ENCODE data around the gene CWC22. TPM values are rescaled to one million over a fixed set of nuclear protein-coding genes. Genes with fewer than 3 reads are reported as not detected.
"Not testable (repeated sequence)": the region's sequence is repeated elsewhere in the genome, so short reads cannot be mapped to it uniquely, and the experiment has no call there.

CWC22 gene
- total RNA-seq, 4 donors from 2014 or later, result 23.3 to 28.3 (median 25.5) TPM

GRCh38 chr2:179966778-179967394 lies 40.2 kb downstream of the CWC22 start:
- WGBS, 2 donors (ENCODE audit: low coverage in 1 of 2), result 75 to 89% methylated on average over 3 of the region's 3 CpGs
- Histone ChIP-seq H3K27me3 (no peaks in the 10 kb centered on the region), H3K4me3 (no peak overlapping the region), H3K4me1 (no peaks in the 10 kb centered on the region), H3K27ac (no peak overlapping the region), H3K36me3 (peaks cover 11 to 85% of the 10 kb centered on the region in 2 donors), H3K9me3 (no peaks in the 10 kb centered on the region)
- ATAC-seq, result no peak
- TF ChIP-seq POLR2AphosphoS5 (IDR thresholded peaks at IDR 0.05) (no peak), CTCF (IDR thresholded peaks at IDR 0.05) (no peak), EP300 (IDR thresholded peaks at IDR 0.05) (no peak), POLR2A (IDR thresholded peaks at IDR 0.05) (no peak)

- TF ChIP-seq EP300 (IDR thresholded peaks at IDR 0.05), result no peak
- Histone ChIP-seq H3K27me3 (no peaks in the 10 kb centered on the region), H3K27ac (no peak overlapping the region), H3K36me3 (peaks cover 14 to 79% of the 10 kb centered on the region in 2 donors), H3K4me1 (no peaks in the 10 kb centered on the region), H3K4me3 (no peak overlapping the region), H3K9me3 (no peaks in the 10 kb centered on the region)
- ATAC-seq, result no peak
- 86 to 89% methylated on average over 7 of the region's 7 CpGs for WGBS, 2 donors (ENCODE audit: low coverage in 1 of 2)
Measured at GRCh38 chr2:179965291-179966258, 41.5 kb downstream of the CWC22 start.

- WGBS, 2 donors (ENCODE audit: low coverage in 1 of 2), result 33 to 70% methylated on average over 1 to 3 of the region's 4 CpGs
- no peak for TF ChIP-seq POLR2AphosphoS5 (IDR thresholded peaks at IDR 0.05)
- TF ChIP-seq CTCF (IDR thresholded peaks at IDR 0.05), result no peak
- no peak for TF ChIP-seq EP300 (IDR thresholded peaks at IDR 0.05)
- no peak for TF ChIP-seq POLR2A (IDR thresholded peaks at IDR 0.05)
- no peak for ATAC-seq
Measured at GRCh38 chr2:179963626-179964025, 43.5 kb downstream of the CWC22 start.

GRCh38 chr2:179958251-179958650 lies 48.8 kb downstream of the CWC22 start:
- not testable (repeated sequence) for H3K4me1 ChIP-seq, ATAC-seq, H3K9me3 ChIP-seq, H3K27me3 ChIP-seq, H3K4me3 ChIP-seq, H3K27ac ChIP-seq
- WGBS, 2 donors (ENCODE audit: low coverage in 1 of 2), result 84 to 100% methylated on average over 2 to 4 of the region's 4 CpGs
- peaks cover 4 to 64% of the 10 kb centered on the region in 2 donors for H3K36me3 ChIP-seq

More at GRCh38 chr2:179963626-179964025, 43.5 kb downstream of the CWC22 start:
- Histone ChIP-seq H3K36me3 (peaks cover 14 to 72% of the 10 kb centered on the region in 2 donors), H3K27me3 (no peaks in the 10 kb centered on the region), H3K27ac (no peak overlapping the region), H3K4me1 (no peaks in the 10 kb centered on the region), H3K9me3 (no peaks in the 10 kb centered on the region), H3K4me3 (no peak overlapping the region)

GRCh38 chr2:179954026-179954425 lies 53.1 kb downstream of the CWC22 start:
- no peak overlapping the region for H3K27ac ChIP-seq
- no peak for ATAC-seq
- no peaks in the 10 kb centered on the region for H3K4me1 ChIP-seq
- no peak overlapping the region for H3K4me3 ChIP-seq
- TF ChIP-seq EP300 (IDR thresholded peaks at IDR 0.05), result no peak
- TF ChIP-seq POLR2AphosphoS5 (IDR thresholded peaks at IDR 0.05), result no peak
- TF ChIP-seq CTCF (IDR thresholded peaks at IDR 0.05), result no peak
- no peak for TF ChIP-seq POLR2A (IDR thresholded peaks at IDR 0.05)
- no peaks in the 10 kb centered on the region for H3K27me3 ChIP-seq
- H3K36me3 ChIP-seq, result peaks cover 6 to 81% of the 10 kb centered on the region in 2 donors
- no peaks in the 10 kb centered on the region for H3K9me3 ChIP-seq
- WGBS, 2 donors (ENCODE audit: low coverage in 1 of 2), result 96% methylated on average over 4 of the region's 4 CpGs

Data from gastroesophageal sphincter (tissue), 4 donors.